SK-N-MC (cell line): ENCODE measurements around the gene POMGNT2.

Experiments
- DNase-seq: peaks from one replicate; pipeline ENCODE4 v3.0.0-alpha.2; 2011; ENCODE audit warnings: low read depth, low spot score
- H3K27ac ChIP-seq: fragments of 200-600 bp; sonication (generic); 2 replicates; pipeline ENCODE4 v1.5.1; 2016; ENCODE audit warnings: mixed run types
- H3K36me3 ChIP-seq: fragments of 200-600 bp; sonication (generic); 2 replicates; pipeline ENCODE4 v1.6.1; 2017; ENCODE audit warnings: antibody characterized with exemption, low read length, mixed read lengths; ENCODE audit not compliant: insufficient read depth
- H3K4me3 ChIP-seq: fragments of 200-600 bp; sonication (generic); 2 replicates; pipeline ENCODE4 v1.5.1; 2016
- H3K9ac ChIP-seq: fragments of 200-600 bp; sonication (generic); 2 replicates; pipeline ENCODE4 v1.8.0; 2017; ENCODE audit warnings: mixed run types, mixed read lengths; ENCODE audit not compliant: insufficient read length
- H3K9me3 ChIP-seq: fragments of 200-600 bp; sonication (generic); 2 replicates; pipeline ENCODE4 v1.6.1; 2017; ENCODE audit warnings: low read depth, mild to moderate bottlenecking, antibody characterized with exemption, low read length, moderate library complexity, mixed read lengths
- EZH2 ChIP-seq: fragments of 200-600 bp; sonication (generic); IDR thresholded peaks from one replicate; pipeline ENCODE4 v1.6.1; 2017; ENCODE audit warnings: antibody characterized with exemption
- FOXP2 ChIP-seq: optimal IDR thresholded peaks from 2 replicates; pipeline ENCODE3; 2011; ENCODE audit warnings: mild to moderate bottlenecking, moderate library complexity; ENCODE audit not compliant: insufficient read depth; ENCODE audit errors: extremely low read length, control extremely low read depth
- POLR2AphosphoS5 ChIP-seq: IDR thresholded peaks from 2 replicates; pipeline ENCODE4 v1.6.1; 2012; ENCODE audit warnings: mild to moderate bottlenecking, low read depth, low read length, borderline replicate concordance

The POMGNT2 gene

DNA sequence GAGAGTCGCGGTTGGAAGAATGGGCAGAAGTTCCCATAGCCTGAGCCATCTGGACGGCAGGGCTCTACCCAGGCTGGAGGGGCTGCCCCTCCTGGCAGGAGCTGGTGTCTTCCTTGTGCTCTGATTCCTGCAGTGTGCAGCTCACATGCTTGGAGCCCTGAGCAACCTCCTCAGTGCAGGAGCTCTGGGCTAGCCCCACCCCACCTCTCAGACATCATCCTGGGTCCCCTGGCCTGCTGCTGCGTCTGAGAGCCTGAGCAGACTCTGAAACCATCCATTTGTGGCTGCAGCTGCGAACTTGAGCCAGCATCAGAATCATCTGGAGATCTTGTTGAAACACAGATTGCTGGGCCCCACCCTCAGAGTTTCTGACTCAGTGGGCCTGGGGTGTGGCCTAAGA is 42.8 kb downstream of the POMGNT2 start:
- TF ChIP-seq EZH2: no peak
- no peak for TF ChIP-seq FOXP2
- no peak for TF ChIP-seq POLR2AphosphoS5
- no peak for DNase-seq
- Histone ChIP-seq H3K9ac (no peak overlapping the region), H3K27ac (no peak overlapping the region), H3K9me3 (no peaks in the 10 kb centered on the region), H3K4me3 (no peak overlapping the region), H3K36me3 (no peaks in the 10 kb centered on the region)

DNA sequence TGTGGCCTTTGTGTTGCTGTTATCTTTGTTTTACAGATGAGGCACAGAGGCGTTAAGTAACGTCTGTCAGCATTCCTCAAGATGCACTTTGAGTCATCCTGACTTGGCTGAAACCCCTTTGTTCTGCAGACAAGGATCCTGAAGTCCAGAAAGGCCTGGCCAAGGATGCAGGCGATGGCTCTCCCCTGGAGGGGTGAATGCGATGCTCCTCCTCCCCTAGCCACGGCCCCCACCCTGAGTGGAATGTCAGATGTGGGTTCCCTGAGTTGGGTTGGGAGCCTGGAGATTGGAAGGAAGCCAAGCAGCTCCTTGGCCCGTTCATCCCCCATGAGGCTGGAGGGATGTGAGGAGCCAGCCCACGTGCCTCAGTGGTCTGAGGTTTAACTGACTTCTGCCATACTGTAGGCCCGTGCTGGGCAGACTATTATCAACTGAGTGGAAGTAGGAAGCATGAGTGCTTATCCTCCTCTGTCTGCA is 43.3 kb downstream of the POMGNT2 start:
- no peak for DNase-seq
- Histone ChIP-seq H3K9me3 (no peaks in the 10 kb centered on the region), H3K36me3 (no peaks in the 10 kb centered on the region), H3K27ac (no peak overlapping the region), H3K4me3 (no peak overlapping the region), H3K9ac (no peak overlapping the region)
- TF ChIP-seq POLR2AphosphoS5: no peak
- no peak for TF ChIP-seq EZH2
- no peak for TF ChIP-seq FOXP2

DNA sequence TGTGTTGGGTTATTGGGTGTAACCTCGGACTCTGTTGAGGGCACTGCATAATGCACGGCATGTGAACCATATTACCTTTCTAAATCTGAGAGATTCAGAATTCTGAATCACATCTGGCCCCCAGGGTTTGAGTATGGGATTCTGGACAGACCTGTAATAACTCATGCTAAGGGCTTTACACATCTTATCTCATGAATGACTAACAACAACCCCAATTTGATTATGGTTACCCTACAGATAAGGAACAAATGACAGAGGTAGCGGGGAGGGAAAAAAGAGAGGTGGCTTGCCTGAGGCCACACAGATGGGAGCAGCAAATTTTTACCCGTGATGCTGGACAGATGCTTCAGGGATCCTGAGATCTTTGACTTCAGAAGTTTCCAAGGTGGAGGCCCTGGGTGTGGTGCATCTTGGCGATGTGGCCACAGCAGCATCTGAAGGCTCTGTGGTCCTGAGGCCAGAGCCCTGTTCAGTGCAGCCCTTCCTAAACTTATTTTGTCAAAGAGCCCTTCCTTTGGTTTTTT is 43.8 kb downstream of the POMGNT2 start:
- TF ChIP-seq FOXP2: no peak
- no peak for TF ChIP-seq POLR2AphosphoS5
- no peak for TF ChIP-seq EZH2
- H3K9me3 ChIP-seq: no peaks in the 10 kb centered on the region
- no peak overlapping the region for H3K4me3 ChIP-seq
- H3K27ac ChIP-seq: no peak overlapping the region
- no peaks in the 10 kb centered on the region for H3K36me3 ChIP-seq
- no peak for DNase-seq
- H3K9ac ChIP-seq: no peak overlapping the region

DNA sequence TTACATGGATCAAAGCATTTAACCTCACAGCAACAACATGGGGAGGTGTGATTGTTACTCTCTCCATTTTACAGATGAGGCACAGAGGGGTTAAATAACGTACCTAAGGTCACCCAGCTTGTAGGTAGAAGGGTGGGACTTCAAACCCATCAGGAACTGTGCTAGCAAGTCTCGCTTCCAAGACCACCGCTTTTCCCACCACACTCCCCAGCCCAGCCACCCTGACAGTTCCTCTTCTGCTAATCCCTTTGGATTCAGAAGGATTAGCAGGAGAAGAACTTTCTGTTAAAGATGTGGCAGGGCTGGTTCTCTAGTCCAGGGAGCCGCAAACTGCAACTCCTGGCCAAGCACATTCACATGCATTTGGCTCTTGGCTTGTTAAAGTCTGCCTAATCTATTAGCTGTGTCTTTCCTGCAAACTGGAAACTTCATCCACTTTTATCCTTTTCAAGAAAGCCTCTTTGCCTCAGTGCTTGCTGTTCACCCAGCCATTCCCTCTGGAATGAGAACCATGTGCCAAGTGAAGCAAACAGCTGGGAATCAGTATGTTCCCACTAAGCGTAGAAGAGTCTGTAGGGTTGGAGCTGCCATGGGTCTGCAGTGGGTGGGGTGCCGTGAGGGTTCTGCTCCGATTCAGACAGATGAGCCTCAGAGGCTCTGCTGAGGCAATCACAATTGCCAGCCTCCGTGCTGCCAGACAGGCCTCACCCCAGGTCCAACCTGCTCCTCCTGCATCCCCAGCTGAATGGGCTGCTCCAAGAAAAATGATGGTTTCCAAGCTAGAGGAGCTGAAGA is 44.6 kb downstream of the POMGNT2 start:
- no peak overlapping the region for H3K9ac ChIP-seq
- H3K27ac ChIP-seq: no peak overlapping the region
- no peak overlapping the region for H3K4me3 ChIP-seq
- TF ChIP-seq EZH2 (no peak), POLR2AphosphoS5 (no peak), FOXP2 (no peak)
- no peaks in the 10 kb centered on the region for H3K9me3 ChIP-seq
- no peak for DNase-seq
- H3K36me3 ChIP-seq: no peaks in the 10 kb centered on the region

DNA sequence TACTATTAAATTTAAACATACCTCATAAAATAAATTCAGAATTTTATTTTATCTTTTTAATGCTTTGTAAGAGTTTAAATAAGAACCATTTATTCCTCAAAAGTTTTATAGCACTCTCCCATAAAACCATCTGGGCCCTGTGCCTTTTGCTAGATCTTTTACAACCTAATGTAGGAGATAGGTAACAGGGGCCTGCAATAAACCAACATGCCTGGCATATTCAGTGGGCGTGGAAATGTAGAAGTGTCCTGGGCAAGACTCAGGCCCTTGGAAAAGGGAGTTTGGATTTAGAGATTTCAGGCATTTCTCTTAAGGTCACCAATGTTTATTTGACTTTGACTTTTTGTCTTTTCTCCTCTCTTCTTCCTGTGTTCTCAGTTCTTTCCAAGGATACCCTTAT is 46.4 kb downstream of the POMGNT2 start:
- Histone ChIP-seq H3K4me3 (no peak overlapping the region), H3K9ac (no peak overlapping the region), H3K9me3 (no peaks in the 10 kb centered on the region), H3K27ac (no peak overlapping the region), H3K36me3 (no peaks in the 10 kb centered on the region)
- no peak for DNase-seq
- TF ChIP-seq POLR2AphosphoS5: no peak
- no peak for TF ChIP-seq EZH2
- TF ChIP-seq FOXP2: no peak

DNA sequence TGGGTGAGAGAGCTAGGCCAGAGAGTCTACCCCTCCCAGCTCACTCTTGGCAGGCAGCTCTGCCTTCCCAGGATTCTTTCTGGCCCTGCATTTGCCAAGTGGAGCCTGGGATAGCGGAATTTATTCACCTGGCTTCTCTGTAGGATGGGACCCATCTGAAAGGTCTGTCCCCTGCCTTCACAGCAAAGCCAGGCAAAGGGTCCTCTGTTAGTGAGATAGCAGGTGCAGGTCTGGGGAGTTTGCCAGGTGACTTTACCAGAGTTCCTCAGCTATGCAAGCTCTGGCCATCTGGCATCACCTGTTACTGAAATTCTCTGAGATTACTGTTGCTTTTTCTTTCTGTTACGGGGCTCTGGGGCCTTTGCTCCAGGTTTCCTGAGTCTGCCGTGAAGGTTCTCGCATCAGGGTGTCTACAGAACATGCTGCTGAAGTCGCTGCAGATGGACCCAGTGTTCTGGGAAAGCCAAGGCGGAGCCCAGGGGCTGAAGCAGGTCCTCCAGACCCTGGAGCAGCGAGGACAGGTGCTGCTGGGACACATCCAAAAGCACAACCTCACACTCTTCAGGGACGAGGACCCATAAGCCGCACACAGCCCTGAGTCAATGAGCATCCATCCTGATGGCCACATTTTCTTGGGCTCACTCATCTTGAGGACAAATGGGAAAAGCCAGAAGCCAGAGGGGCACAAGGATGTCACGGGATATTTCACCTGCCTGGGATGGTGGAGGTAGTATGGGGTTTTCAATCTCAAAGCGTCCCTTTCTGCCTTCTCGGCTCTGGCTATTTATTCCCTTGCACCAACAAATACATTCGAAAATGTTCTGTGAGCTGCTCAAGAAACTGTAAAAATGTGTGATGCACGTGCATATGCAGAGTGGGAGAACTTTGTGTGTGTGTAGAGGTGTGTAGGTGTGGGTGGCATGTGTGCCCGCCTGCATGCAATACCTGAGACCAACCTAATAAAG is 49.8 kb downstream of the POMGNT2 start:
- TF ChIP-seq POLR2AphosphoS5: no peak
- no peak for TF ChIP-seq FOXP2
- H3K36me3 ChIP-seq: no peaks in the 10 kb centered on the region
- H3K27ac ChIP-seq: no peak overlapping the region
- no peak overlapping the region for H3K9ac ChIP-seq
- H3K4me3 ChIP-seq: no peak overlapping the region
- no peaks in the 10 kb centered on the region for H3K9me3 ChIP-seq
- no peak for DNase-seq

DNA sequence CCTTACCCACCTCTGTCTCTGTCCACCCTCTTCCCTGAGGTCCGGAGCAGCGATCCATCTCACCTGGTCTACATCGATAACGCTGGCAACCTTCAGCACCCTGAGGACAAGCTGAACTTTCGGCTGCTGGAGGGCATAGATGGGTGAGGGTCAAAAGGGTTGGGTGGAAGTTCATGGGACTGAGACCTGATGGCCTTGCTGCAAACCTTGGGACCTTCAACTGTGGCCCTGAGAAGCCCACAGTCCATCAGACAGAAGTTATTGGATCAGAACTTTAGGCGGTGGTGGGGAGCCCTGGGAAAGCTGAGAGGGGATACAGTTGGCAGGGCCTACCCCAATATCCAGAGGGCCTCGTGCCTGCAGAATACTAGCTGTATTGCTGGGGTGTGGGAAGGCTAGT is 50.5 kb downstream of the POMGNT2 start:
- no peak overlapping the region for H3K4me3 ChIP-seq
- H3K27ac ChIP-seq: no peak overlapping the region
- no peaks in the 10 kb centered on the region for H3K36me3 ChIP-seq
- H3K9me3 ChIP-seq: no peaks in the 10 kb centered on the region
- TF ChIP-seq POLR2AphosphoS5: no peak
- TF ChIP-seq EZH2: no peak
- no peak for TF ChIP-seq FOXP2
- no peak overlapping the region for H3K9ac ChIP-seq
- no peak for DNase-seq

DNA sequence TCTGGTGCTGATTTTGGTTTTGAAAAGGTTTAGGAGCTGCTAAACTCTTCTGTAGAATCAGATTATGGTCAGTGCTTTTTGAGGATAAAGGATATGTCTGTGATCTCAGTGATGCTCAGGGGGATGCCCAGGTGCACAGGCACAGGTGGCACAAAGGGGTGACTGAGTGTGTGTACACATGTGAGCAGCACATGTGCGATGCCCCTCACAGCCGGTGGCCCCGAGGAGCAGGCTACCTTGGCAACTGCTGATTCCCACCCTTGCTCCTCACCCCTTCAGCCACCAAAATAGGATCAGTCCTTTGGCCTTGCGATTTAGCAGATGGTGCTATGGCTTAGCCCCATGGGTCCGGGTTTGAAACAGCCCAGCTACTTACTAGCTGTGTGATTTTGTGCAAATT is 51.1 kb downstream of the POMGNT2 start:
- Histone ChIP-seq H3K36me3 (no peaks in the 10 kb centered on the region), H3K9ac (no peak overlapping the region), H3K9me3 (no peaks in the 10 kb centered on the region), H3K4me3 (no peak overlapping the region), H3K27ac (no peak overlapping the region)
- TF ChIP-seq FOXP2: no peak
- TF ChIP-seq POLR2AphosphoS5: no peak
- no peak for TF ChIP-seq EZH2
- no peak for DNase-seq
